Ectodermal cell (in vitro differentiated cells): ENCODE results near the gene RPRD2. TPM values are rescaled to one million over a fixed set of nuclear protein-coding genes. Genes with fewer than 3 reads are reported as not detected.
"Not testable (repeated sequence)": the region's sequence is repeated elsewhere in the genome, so short reads cannot be mapped to it uniquely, and the experiment has no call there.

Experiments used
- H3K27ac ChIP-seq: 2 replicates; pipeline ENCODE4 v1.7.0; 2013; ENCODE audit warnings: mild to moderate bottlenecking, low read depth, low read length; ENCODE audit not compliant: insufficient read depth, poor library complexity, severe bottlenecking
- H3K27me3 ChIP-seq: 2 replicates; pipeline ENCODE4 v1.7.0; 2013; ENCODE audit warnings: mild to moderate bottlenecking, low read length; ENCODE audit not compliant: insufficient read depth, control insufficient read depth, poor library complexity, severe bottlenecking
- H3K36me3 ChIP-seq: one replicate; pipeline ENCODE4 v1.7.0; 2013; ENCODE audit warnings: low read length; ENCODE audit not compliant: control insufficient read depth, insufficient read depth
- H3K4me1 ChIP-seq: one replicate; pipeline ENCODE4 v1.7.0; 2013; ENCODE audit warnings: low read length; ENCODE audit not compliant: control insufficient read depth, insufficient read depth
- H3K4me3 ChIP-seq: 2 replicates; pipeline ENCODE4 v1.7.0; 2013; ENCODE audit warnings: low read depth, low read length, control low read depth; ENCODE audit not compliant: insufficient read depth
- H3K9me3 ChIP-seq: 2 replicates; pipeline ENCODE4 v1.7.0; 2013; ENCODE audit warnings: mild to moderate bottlenecking, low read length, moderate library complexity; ENCODE audit not compliant: control insufficient read depth
- WGBS, 2 experiments: methylation state at CpG; one replicate each; pipeline ENCODE4 v1.1.7; 2013; ENCODE audit warnings: missing lambda C conversion rate in 2 of 2; 5-methylcytosine and 5-hydroxymethylcytosine counted together
- polyA plus RNA-seq, 4 experiments: library from polyadenylated mRNA; stranded (reverse); fragments of 50-300 nt; gene quantifications; one replicate each; pipeline ENCODE4 v1.2.3, GENCODE V29; 2013

Gene RPRD2
- 36.3 TPM for polyA plus RNA-seq (2013, experiment 1 of 4)
- 40.6 TPM for polyA plus RNA-seq (2013, experiment 2 of 4)
- 33.5 TPM for polyA plus RNA-seq (2013, experiment 3 of 4)
- 37.4 TPM for polyA plus RNA-seq (2013, experiment 4 of 4)

DNA sequence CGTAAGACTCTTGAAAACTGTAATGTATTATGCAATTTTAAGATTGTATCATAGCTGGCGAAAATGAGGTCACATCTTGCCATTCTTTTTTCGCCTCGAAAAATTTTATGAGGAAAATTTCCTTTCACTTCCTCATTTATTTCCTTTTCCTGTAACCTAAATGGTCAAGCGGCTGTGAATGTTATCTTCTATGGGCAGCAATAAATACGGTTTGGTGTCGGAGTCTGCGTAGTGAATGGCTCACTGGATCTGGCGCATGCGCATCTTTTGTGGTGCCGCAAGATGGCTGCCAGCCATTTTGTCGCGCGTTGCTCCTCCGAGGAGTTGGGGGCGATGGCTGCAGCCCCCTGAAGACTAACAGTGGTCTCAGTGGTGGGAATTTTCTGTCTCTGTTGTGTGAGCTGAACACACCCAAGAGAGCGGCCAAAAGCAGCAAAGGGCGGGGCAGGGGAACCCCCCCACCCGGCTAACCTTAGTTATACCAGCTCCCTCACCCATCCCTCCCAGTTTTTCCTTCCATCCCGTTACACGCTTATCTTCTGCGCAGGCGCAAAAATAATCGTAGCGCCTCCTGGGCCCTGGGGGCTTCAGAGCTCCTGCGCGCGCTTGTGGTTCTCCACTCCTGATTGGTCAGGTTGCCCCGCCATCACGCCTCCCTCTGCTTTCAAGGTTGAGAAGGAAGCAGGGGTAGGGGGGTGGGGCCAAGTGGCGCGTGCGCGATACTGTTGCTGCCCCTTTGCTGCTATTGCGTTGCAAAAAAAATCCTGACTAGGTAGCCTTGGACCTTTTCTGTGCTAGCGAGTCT lies at the start of gene RPRD2:
TSS of gene RPRD2 (plus strand) at position 722 of the 805 bp plus-strand sequence. CDS start 568 bp downstream, outside the sequence.
- Histone ChIP-seq H3K4me1 (peaks cover 13% of the 10 kb centered on the region), H3K27me3 (no peaks in the 10 kb centered on the region), H3K36me3 (no peaks in the 10 kb centered on the region), H3K4me3 (peak within 1 kb of the TSS; percentile 93), H3K9me3 (no peaks in the 10 kb centered on the region), H3K27ac (peak within 1 kb of the TSS; percentile 99)
- 4 to 5% methylated on average over 35 to 36 of the region's 36 CpGs for WGBS, 2 experiments

DNA sequence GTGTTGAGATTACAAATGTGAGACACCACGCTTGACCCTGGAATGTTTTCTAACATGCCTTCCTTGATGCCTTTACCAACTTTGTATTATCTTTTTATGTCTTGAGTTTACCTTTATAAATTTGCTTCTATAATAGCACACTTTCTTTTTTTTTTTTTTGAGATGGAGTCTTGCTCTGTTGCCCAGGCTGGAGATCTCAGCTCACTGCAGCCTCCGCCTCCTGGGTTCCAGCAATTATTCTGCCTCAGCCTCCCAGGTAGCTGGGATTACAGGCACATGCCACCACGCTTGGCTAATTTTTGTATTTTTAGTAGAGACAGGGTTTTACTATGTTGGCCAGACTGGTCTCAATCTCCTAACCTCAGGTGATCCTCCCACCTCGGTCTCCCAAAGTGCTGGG lies 49.3 kb upstream of the RPRD2 start:
- H3K27me3 ChIP-seq, H3K27ac ChIP-seq, H3K36me3 ChIP-seq, H3K9me3 ChIP-seq, H3K4me1 ChIP-seq, H3K4me3 ChIP-seq: not testable (repeated sequence)
- 86 to 95% methylated on average over 3 to 4 of the region's 4 CpGs for WGBS, 2 experiments

DNA sequence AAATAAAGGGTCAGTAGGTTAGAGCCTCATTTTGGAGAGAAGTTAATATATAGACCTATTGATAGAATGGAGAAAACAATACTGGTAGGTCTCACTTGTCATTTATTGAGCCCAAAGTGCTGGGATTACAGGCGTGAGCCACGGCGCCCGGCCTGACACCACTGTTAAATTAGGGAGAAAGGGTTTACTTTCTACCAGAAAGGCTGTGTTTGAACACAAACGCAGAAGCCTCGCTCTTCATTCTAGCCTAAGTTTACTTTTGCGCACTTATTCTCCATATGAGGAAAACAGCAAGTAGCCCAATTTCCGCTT lies 43.3 kb upstream of the RPRD2 start:
- Histone ChIP-seq H3K27ac (no peak overlapping the region), H3K27me3 (no peaks in the 10 kb centered on the region), H3K36me3 (peaks cover 9% of the 10 kb centered on the region), H3K4me1 (no peaks in the 10 kb centered on the region), H3K4me3 (peak overlapping the region; percentile 68), H3K9me3 (no peaks in the 10 kb centered on the region)
- WGBS, 2 experiments = 92 to 97% methylated on average over 8 of the region's 8 CpGs

DNA sequence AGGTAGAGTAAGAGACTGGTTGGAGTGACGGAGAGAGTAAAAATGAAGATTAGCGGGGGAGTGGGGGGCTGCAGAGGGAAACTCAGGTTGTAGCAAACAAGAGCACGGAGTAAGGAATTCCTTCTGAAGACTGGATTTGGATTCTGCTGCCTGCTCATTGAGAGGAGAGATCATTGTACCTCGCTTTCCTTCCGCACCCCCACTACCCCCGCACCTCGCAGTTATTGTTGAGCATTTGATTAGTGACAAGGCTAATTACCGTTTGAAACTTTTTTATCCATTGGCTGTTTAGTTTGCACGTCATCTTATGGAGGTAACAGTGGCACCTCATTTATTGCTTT lies 42.2 kb upstream of the RPRD2 start:
- Histone ChIP-seq H3K4me1 (no peaks in the 10 kb centered on the region), H3K27me3 (no peaks in the 10 kb centered on the region), H3K9me3 (no peaks in the 10 kb centered on the region), H3K4me3 (peak overlapping the region; percentile 68), H3K27ac (peak overlapping the region; percentile 9), H3K36me3 (peaks cover 20% of the 10 kb centered on the region)
- 2 to 8% methylated on average over 7 to 9 of the region's 9 CpGs for WGBS, 2 experiments

DNA sequence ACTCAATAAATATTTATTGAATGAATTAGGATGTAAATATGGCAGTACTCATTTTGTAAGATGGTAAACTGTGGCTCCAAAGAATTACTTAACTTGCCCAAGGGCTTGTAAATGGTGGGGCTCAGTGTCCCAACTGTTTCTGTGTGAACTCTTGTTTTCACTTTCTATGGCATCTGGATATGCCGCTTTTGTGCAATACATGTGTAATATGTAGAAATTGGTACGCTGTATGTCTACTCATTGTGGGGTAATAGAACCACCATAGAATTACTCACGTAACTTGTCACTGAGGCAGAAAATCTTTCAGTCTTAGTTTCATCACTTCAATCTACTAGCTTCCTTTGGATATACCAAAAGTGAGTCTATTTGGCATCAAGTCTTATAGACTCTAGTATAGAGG lies 41.6 kb upstream of the RPRD2 start:
- Histone ChIP-seq H3K27ac (no peak overlapping the region), H3K4me3 (peak overlapping the region; percentile 68), H3K27me3 (no peaks in the 10 kb centered on the region), H3K4me1 (no peaks in the 10 kb centered on the region), H3K36me3 (peaks cover 23% of the 10 kb centered on the region), H3K9me3 (no peaks in the 10 kb centered on the region)
- WGBS, 2 experiments = 93 to 95% methylated on average over 3 of the region's 3 CpGs

DNA sequence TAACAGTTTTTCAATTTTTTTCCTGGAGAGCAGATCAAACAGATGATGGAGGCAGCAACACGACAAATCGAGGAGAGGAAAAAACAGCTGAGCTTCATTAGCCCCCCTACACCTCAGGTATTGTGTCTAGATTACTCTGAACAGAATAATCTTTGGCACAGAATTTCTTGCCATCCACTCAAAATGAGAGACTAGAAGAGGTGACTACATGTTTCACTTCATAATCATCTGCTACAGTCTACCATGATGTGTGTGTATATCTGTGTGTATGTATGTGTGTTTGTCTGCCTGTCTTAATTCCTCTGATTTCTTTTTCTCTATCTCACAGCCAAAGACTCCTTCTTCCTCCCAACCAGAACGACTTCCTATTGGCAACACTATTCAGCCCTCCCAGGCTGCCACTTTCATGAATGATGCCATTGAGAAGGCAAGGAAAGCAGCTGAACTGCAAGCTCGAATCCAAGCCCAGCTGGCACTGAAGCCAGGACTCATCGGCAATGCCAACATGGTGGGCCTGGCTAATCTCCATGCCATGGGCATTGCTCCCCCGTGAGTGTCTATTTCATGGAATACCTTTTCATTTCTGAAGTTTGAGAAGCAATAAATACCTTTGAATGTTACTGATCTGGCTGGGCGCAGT lies 31.2 kb upstream of the RPRD2 start:
- peaks cover 43% of the 10 kb centered on the region for H3K36me3 ChIP-seq
- H3K27ac ChIP-seq = no peak overlapping the region
- no peak overlapping the region for H3K4me3 ChIP-seq
- H3K9me3 ChIP-seq = no peaks in the 10 kb centered on the region
- no peaks in the 10 kb centered on the region for H3K4me1 ChIP-seq
- 94 to 96% methylated on average over 7 of the region's 7 CpGs for WGBS, 2 experiments
- no peaks in the 10 kb centered on the region for H3K27me3 ChIP-seq

DNA sequence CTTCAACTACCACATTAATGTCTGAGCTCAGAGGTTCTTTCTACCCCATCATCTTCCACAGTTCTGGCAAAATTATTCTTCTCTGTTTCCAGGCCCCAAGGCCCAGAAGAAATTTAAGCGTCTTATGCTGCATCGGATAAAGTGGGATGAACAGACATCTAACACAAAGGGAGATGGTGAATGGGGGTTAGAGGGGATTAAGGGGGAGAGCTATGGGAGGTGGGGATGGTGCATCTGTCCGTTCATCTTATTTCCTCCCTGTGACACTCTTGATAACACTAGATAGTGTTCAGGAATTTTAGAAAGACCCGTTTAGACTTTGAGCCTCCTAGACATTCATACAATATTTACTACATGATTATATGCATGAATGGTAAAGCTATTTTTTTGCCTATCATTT lies 17.6 kb upstream of the RPRD2 start:
- H3K27me3 ChIP-seq = no peaks in the 10 kb centered on the region
- no peak overlapping the region for H3K27ac ChIP-seq
- H3K9me3 ChIP-seq = no peaks in the 10 kb centered on the region
- no peak overlapping the region for H3K4me3 ChIP-seq
- H3K4me1 ChIP-seq = no peaks in the 10 kb centered on the region
- WGBS, 2 experiments = 95 to 96% methylated on average over 3 to 4 of the region's 4 CpGs
- H3K36me3 ChIP-seq = peaks cover 42% of the 10 kb centered on the region

DNA sequence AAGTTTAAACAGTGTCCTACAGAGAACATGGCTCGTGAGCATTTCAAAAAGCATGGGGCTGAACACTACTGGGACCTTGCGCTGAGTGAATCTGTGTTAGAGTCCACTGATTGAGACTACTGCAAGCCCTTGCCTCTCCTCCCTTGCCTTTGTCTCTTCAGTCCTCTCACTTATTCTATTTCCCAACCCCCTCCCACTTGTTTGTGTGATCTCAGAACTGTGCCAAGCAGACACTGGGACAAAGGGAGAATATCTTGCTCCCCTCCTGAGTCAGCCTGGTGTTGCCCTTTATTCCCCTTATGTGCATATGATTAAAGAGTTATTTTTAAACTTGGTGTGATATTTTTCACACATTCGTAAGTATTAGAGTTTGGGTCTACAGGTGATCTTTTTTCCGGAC lies 11.1 kb upstream of the RPRD2 start:
- H3K4me1 ChIP-seq = no peaks in the 10 kb centered on the region
- H3K9me3 ChIP-seq = no peaks in the 10 kb centered on the region
- H3K36me3 ChIP-seq = peaks cover 15% of the 10 kb centered on the region
- H3K27me3 ChIP-seq = no peaks in the 10 kb centered on the region
- H3K4me3 ChIP-seq = no peak overlapping the region
- no peak overlapping the region for H3K27ac ChIP-seq
- 90 to 97% methylated on average over 4 of the region's 4 CpGs for WGBS, 2 experiments

DNA sequence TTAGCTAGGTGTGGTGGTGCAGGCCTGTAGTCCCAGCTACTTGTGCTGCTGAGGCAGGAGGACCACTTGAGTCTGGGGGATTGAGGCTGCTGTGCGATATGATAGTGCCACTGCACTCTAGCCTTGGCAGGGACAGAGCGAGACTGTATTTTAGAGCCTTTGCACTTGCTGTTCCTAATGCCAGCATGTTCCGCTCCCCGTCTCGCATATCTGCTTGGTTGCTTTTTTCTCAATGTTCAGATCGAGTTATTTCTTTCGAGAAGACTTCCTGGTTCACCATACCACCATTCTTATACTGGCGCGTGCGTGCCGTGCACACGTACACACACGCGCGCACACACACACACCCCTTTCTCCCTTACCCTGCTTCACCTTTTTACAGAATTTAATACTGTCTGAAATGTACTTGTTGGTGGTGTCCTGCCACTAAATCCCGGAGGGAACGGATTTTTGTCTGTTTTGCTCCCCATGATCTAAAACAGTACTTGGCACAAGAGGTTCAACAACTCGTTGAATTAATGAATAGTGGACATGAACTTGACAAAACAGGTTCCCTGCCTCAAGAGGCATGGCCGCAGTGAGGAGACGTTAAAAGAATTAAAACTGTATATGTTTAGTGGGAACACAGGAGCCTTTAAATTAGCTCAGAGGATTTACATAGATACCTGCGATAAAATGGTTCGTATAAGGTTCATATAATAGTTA lies 1.1 kb upstream of the RPRD2 start:
- H3K27ac ChIP-seq = peak overlapping the region; percentile 99
- H3K4me3 ChIP-seq = peak overlapping the region; percentile 93
- WGBS, 2 experiments = 91% methylated on average over 22 of the region's 22 CpGs

More for the DNA sequence above, 1.1 kb upstream of the RPRD2 start:
- Histone ChIP-seq H3K4me1 (peaks cover 13% of the 10 kb centered on the region), H3K27me3 (no peaks in the 10 kb centered on the region), H3K36me3 (no peaks in the 10 kb centered on the region), H3K9me3 (no peaks in the 10 kb centered on the region)
